NCI-H524 treated with DMSO at 0.1 percent for 48 hours (cell line): Measurements from ENCODE around the gene LGR4.

Experiments used
- DNase-seq: peaks from one replicate; lab custom pipeline; 2025; lab: John Stamatoyannopoulos, UW

The LGR4 gene

GRCh38 chr11:27379449-27379848 is 93.1 kb downstream of the LGR4 start:
- no peak for DNase-seq

DNA sequence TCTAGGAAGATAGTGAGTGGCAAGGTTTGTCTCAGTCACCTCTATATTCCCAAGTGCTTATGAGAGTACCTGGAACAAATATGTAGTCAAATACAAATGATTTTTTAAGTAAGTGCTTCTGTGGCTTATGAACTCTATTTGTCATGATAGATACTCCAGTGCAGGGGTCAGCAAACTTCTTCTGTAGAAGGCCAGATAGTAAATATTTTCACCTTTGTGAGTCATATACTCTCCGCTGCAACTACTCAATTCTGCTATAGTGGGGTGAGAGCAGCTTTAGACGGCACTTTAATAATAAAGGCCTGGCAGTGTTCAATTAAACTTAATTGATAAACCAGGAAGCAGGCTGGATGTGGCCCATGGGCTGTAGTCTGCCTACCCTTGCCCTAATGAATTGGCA is 97.2 kb downstream of the LGR4 start:
- DNase-seq = no peak

- peak; percentile 12 for DNase-seq
Measured at GRCh38 chr11:27373856-27374602, 98.6 kb downstream of the LGR4 start.

DNA sequence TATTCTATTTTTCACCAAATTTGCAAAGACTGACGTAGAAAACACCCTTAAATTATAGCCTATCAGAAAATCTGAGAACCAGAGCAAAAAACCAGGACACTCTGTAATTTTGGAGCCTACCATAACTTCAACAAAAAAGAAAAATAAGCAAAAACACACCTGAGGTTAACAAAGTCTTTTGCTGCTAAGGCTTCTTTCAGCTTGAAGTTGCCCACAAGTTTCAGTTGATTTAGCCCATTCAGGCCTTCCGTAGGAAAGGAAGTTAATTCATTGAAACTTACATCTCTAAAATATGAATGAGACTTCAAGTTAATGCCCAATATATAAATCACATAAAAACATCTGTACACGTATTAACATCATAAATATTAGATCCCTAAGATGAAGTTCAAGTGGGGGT is 99.2 kb downstream of the LGR4 start:
- DNase-seq = no peak

DNA sequence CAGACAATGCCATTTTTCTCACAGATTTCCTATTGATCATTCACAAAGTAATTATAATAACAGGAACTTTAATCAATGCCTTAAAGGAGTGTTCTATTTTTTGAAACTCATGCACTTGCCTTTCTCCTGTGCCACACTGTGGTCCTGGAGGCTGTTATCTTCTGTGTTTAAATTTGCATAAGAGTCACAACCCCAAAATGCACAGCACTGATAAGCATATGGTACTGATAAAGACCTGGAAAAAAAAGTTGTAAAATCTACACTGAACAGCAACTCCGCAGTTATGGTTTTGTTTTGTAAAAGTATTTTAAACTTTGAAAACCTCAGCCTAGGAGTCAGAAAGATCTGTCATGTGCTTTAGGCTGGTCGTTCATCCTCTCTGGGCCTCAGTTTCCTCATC is 100.4 kb downstream of the LGR4 start:
- DNase-seq = no peak

DNA sequence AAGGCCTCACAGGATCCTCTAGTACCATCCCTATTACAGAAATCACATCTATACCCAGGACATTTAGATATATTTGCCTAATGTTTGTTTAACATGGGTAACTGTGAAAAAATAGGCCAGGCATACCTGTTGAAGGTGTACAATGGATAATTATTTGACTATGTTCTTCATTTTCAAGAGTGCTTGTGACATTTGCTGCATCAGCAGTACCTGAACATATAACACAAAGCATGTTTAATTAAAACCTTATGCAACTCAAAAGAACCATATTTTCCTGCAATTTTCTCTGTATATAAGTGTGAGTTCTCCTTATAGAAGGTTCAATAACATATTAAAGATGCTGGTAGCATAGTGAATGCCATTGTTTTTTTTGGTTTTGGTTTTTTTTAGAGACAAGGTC is 101.1 kb downstream of the LGR4 start:
- DNase-seq = no peak

GRCh38 chr11:27370374-27370773 is 102.2 kb downstream of the LGR4 start:
- no peak for DNase-seq

- no peak for DNase-seq
Measured at GRCh38 chr11:27367881-27368280, 104.7 kb downstream of the LGR4 start.

DNA sequence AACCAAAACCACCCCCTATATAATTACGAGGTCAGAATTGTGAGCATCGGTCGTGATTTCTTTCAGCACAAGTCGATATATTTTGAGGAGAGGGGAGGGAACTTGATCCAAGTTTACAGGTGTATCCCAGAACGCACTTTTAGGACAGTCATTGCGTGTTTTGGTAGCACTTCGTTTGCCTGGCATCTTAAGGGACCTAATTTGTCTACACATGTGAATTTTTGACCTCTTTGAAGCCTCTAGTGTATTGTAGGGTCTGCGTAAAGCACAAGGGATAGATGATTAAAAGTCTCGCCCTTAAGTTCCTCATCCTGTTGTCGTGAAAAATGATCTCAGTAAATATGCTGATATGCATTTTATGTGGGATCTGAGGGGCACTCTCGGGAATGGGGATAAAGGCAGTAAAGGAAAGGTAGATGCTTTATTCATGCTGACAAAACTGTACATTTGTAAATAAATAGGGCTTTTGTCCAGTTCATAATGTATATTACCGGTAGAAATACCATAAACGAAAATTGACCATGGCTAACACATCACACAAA is 108.9 kb downstream of the LGR4 start:
- no peak for DNase-seq

- peak; percentile 26 for DNase-seq
Measured at GRCh38 chr11:27362749-27363575, 109.6 kb downstream of the LGR4 start, which contains the start of gene CCDC34. Gene CCDC34 (minus strand): TSS chr11:27363215. CDS start chr11:27363194, 21 bp downstream.

DNA sequence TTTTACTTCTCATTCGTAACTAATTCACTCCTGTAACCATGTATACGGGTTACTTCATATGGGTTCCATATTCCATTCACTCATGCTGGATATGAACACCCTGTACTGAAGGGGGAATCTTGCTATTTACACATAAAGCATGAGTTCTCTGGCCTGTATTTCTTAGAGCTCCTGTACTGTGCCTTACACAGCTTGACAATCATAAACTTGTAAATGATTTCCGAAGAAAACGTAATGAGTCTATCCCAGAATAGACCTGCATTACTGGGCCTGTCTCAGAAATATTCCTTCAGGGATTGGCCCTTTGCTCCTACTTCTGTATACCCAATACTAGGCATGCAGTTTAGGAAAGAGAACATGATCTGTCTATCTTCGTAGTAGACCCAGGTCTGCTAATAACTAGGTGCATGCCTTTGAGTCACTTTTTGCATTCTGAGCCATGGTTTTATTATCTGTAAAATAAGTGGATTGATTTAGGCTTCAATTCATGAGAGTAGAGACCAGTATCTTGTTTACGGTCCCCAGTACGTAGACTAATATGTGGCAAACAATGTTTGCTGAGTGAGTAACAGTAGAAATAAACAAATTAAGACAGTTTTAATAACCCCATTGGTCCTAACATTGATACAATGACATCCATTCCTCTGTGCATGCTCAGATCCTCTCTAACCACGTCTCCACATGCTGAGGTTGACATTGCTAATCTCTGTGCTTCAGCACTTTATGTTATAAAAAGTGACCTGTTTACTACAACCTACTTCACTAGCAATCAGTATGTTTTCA is 110.8 kb downstream of the LGR4 start:
- no peak for DNase-seq

GRCh38 chr11:27358296-27358695 is 114.3 kb downstream of the LGR4 start:
- no peak for DNase-seq

- no peak for DNase-seq
Measured at GRCh38 chr11:27357250-27357649, 115.3 kb downstream of the LGR4 start.

GRCh38 chr11:27356624-27357222 is 115.9 kb downstream of the LGR4 start:
- DNase-seq = no peak

DNA sequence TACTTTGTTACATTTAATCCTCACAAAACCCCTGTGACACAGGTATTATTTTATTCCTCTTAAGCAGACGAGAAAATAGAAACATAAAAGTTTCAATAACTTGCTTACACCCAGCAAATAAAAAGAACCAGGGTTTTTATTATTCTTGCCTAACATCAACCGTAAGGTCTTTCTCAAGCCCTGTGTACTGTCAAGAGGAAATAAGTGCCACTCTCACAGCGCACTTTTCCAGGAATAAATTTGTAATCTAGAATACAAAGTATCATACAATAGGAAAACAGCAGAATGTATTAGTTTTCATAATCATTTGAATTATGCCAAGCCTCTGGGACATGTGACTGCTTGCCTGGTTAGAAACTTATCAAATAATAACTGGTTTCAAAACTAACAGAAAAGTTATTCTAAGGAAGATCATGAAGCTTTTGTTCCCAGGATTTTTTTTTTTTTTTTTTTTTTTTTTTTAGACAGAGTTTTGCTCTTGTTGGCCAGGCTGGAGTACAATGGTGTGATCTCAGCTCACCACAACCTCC is 117.0 kb downstream of the LGR4 start:
- no peak for DNase-seq

DNA sequence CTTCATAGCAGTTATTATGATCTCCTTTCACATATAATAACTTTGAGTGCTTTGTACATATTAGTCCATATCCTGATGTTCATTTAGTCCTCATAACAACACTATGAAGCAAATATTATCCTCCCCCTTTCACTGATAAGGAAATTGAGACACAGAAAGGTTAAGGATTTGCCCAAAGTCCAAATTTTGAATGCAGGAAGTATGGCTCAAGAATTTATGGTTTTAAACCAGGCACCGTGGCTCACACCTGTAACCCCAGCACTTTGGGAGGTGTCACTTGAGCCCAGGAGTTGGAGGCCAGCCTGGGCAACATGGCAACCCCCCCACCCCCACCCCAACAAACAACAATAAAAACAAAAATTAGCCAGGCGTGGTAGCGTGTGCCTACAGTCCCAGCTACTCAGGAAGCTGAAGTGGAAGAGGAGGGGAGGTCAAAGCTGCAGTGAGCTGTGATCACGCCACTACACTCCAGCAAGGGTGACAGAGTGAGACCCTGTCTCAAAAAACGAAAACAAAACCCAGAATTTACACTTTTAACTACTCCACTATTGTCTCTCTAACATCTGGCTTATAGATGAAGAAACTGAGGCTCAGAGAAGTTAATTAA is 118.1 kb downstream of the LGR4 start:
- no peak for DNase-seq

GRCh38 chr11:27353593-27354358 is 118.8 kb downstream of the LGR4 start:
- no peak for DNase-seq

DNA sequence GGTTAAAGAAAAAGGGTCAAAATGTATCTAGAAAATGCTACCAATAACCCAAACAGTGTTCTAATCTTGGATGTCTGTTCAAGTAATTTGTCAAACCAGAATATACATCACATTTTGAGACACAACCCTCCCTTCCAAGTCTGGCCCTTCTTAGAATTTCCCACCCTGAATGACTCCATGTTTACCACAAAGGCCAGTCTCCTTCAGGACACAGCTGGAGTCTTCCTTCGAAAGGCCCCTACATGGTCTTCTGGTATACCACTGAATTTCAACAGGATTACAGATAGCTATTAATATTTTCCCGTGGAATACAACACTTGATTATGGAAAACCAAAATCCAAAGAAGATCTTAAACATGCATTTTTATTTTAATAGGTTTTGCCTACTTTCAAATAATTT is 119.8 kb downstream of the LGR4 start:
- DNase-seq = no peak

DNA sequence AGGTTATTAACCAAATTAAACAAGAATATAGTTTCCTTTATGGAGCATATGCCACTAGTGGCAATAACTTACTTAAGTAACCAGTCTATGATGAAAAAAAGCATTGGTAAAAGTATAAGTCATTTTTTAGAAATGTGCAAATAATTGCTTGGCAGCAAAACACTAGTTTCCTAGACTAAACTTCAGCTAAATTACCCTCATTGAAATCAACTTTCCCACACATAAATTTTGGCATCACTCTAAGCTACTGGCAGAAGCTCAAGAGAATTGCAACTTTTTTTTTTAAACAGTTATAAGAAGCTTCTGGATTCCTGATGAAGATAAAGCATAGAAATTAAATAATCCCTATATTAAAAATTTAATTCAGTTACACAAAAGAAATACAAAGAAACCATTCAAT is 122.1 kb downstream of the LGR4 start:
- DNase-seq = no peak

GRCh38 chr11:27349919-27350318 is 122.7 kb downstream of the LGR4 start:
- no peak for DNase-seq
